ENCODE data around the gene MKKS. TPM values are rescaled to one million over a fixed set of nuclear protein-coding genes. Genes with fewer than 3 reads are reported as not detected.

The MKKS gene
- total and polyA plus RNA-seq, 2 of the 13 experiments (the other 11 are each of a cell fraction or from before 2014, with no cell fraction given) = 26.7 to 34.5 TPM

- no peak; the same call in none of the 2 replicates for TF ChIP-seq ZNF703 (CRISPR knock-in tag; IDR thresholded peaks at IDR 0.05; ENCODE audit: borderline replicate concordance)
- no peak for TF ChIP-seq ZNF207 (IDR thresholded peaks at IDR 0.05; ENCODE audit: borderline replicate concordance)
- no peak for TF ChIP-seq ZNF564 (CRISPR knock-in tag; IDR thresholded peaks at IDR 0.05)
- TF ChIP-seq MEIS1 (CRISPR knock-in tag; IDR thresholded peaks at IDR 0.05; ENCODE audit: borderline replicate concordance) = no peak
- TF ChIP-seq ZNF138 (CRISPR knock-in tag; IDR thresholded peaks at IDR 0.05; ENCODE audit: low read depth) = no peak
- TF ChIP-seq ZNF800 (CRISPR knock-in tag; IDR thresholded peaks at IDR 0.05) = no peak; the same call in 1 of the 2 replicates
- no peak for TF ChIP-seq HIVEP1 (CRISPR knock-in tag; IDR thresholded peaks at IDR 0.05)
- peak; percentile 85 for TF ChIP-seq ELF3 (CRISPR knock-in tag; IDR thresholded peaks at IDR 0.05)
- no peak for TF ChIP-seq SIN3A (IDR thresholded peaks at IDR 0.05; ENCODE audit: borderline replicate concordance, low read depth, low read length)
- peak; percentile 80 for TF ChIP-seq TBX3 (IDR thresholded peaks at IDR 0.05; ENCODE audit: borderline replicate concordance)
- TF ChIP-seq ZNF101 (CRISPR knock-in tag; IDR thresholded peaks at IDR 0.05; ENCODE audit: borderline replicate concordance, low read depth) = no peak
- peak; percentile 33; the same call in 1 of the 2 replicates for TF ChIP-seq IRF9 (CRISPR knock-in tag; IDR thresholded peaks at IDR 0.05; ENCODE audit: borderline replicate concordance)
- no peak for TF ChIP-seq ZBTB39 (CRISPR knock-in tag; IDR thresholded peaks at IDR 0.05)
- peak; percentile 96 for TF ChIP-seq ISL2 (CRISPR knock-in tag; IDR thresholded peaks at IDR 0.05)
- no peak for TF ChIP-seq ZNF512 (CRISPR knock-in tag; IDR thresholded peaks at IDR 0.05)
- TF ChIP-seq MAZ (IDR thresholded peaks at IDR 0.05; ENCODE audit: borderline replicate concordance, low read depth, low read length) = no peak
- TF ChIP-seq MAZ (CRISPR knock-in tag; IDR thresholded peaks at IDR 0.05; ENCODE audit: low read depth) = no peak
- no peak for TF ChIP-seq ATF7 (IDR thresholded peaks at IDR 0.05)
- TF ChIP-seq ATF7 (CRISPR knock-in tag; IDR thresholded peaks at IDR 0.05) = peak; percentile 45; the same call in 1 of the 2 replicates
- TF ChIP-seq ZNF747 (CRISPR knock-in tag; IDR thresholded peaks at IDR 0.05; ENCODE audit: borderline replicate concordance) = no peak
- TF ChIP-seq ZNF331 (CRISPR knock-in tag; IDR thresholded peaks at IDR 0.05) = peak; percentile 75; the same call in 1 of the 2 replicates
- no peak for TF ChIP-seq ZNF10 (CRISPR knock-in tag; IDR thresholded peaks at IDR 0.05; ENCODE audit: borderline replicate concordance, low read depth)
- TF ChIP-seq XRCC5 (optimal IDR thresholded peaks at IDR 0.05; ENCODE audit: low read length) = no peak
- no peak for TF ChIP-seq PRPF4 (IDR thresholded peaks at IDR 0.05; ENCODE audit: low read depth, low read length, poor library complexity, severe bottlenecking)
These were observed 65.9 kb downstream of the MKKS start (continued) for GRCh38 chr20:10367943-10368701.

Measured in HepG2 (cell line).